Activated naive CD4-positive, alpha-beta T cell treated with anti-CD3 and anti-CD28 coated beads, Interleukin-2, amount 50 U/mL, for 72 hours (primary cell): ENCODE measurements around the gene LGALS7. TPM values are rescaled to one million over a fixed set of nuclear protein-coding genes. Genes with fewer than 3 reads are reported as not detected.

ENCODE experiments used
- ATAC-seq, 2 donors: fragments of 150-1000 bp; cut with Tn5 transposase; 2 replicates each; pipeline ENCODE4 v1.10.0; 2021; ENCODE audit warnings: mild to moderate bottlenecking in 2 of 2, moderate library complexity in 2 of 2
- DNase-seq, 2 donors: peaks; one replicate each; pipeline ENCODE4 v3.0.0; 2021 to 2022; ENCODE audit warnings: low spot score in 2 of 2
- H3K27ac Mint-ChIP-seq, 2 donors: one replicate each; pipeline ENCODE4 v1.8.0; 2022; ENCODE audit warnings: mild to moderate bottlenecking in 2 of 2, mixed read lengths in 2 of 2
- H3K36me3 Mint-ChIP-seq, 2 donors: one replicate each; pipeline ENCODE4 v1.8.0; 2022; ENCODE audit warnings: mixed read lengths in 2 of 2
- H3K9me3 Mint-ChIP-seq, 2 donors: one replicate each; pipeline ENCODE4 v1.8.0; 2022; ENCODE audit warnings: mixed read lengths in 2 of 2
- total RNA-seq, 2 donors: library from RNA; stranded (reverse); gene quantifications; one replicate each; pipeline ENCODE4 v1.2.3, GENCODE V29; 2022

Gene LGALS7
- total RNA-seq, 2 donors from 2014 or later: not detected

GRCh38 chr19:38737281-38737865 is 35.9 kb downstream of the LGALS7 start:
- H3K9me3 Mint-ChIP-seq: no peaks in the 10 kb centered on the region
- DNase-seq (no peak), ATAC-seq (no peak)
- no peaks in the 10 kb centered on the region for H3K36me3 Mint-ChIP-seq
- H3K27ac Mint-ChIP-seq: no peak overlapping the region

- H3K9me3 Mint-ChIP-seq: no peaks in the 10 kb centered on the region
These were observed 36.7 kb downstream of the LGALS7 start for GRCh38 chr19:38736413-38737280.

DNA sequence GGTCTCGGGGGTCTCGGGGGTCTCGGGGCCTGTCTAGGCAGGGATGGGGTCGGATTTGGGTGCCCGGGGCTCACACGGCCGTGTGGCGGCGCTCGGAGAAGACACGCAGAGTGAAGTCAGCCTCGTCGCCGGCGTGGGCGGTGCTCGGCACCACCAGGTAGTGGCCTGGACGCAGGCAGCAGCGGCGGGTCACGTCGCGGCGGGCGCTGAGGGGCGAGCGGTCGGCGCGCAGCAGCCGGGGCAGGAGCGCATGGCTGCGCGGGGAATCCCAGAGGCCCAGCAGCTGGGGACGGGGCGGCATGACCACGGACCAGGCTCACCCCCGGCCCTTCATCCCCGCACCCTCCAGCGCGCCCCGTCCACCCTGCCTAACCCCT is 37.3 kb downstream of the LGALS7 start:
- Mint-ChIP-seq H3K36me3 (no peaks in the 10 kb centered on the region), H3K9me3 (no peaks in the 10 kb centered on the region), H3K27ac (no peak overlapping the region)
- peak; percentile 57 to 60 for ATAC-seq
- DNase-seq: peak in 1 of 2 donors; percentile 59

More at GRCh38 chr19:38736413-38737280, 36.7 kb downstream of the LGALS7 start:
- Mint-ChIP-seq H3K27ac (no peak overlapping the region), H3K36me3 (no peaks in the 10 kb centered on the region)
- ATAC-seq: peak in 1 of 2 donors; percentile 51
- DNase-seq: peak in 1 of 2 donors; percentile 70

GRCh38 chr19:38735257-38735686 is 38.0 kb downstream of the LGALS7 start:
- Mint-ChIP-seq H3K27ac (peak overlapping the region in 1 of 2 donors; percentile 77), H3K36me3 (no peaks in the 10 kb centered on the region), H3K9me3 (no peaks in the 10 kb centered on the region)
- peak; percentile 4 to 22 for ATAC-seq
- no peak for DNase-seq

- Mint-ChIP-seq H3K9me3 (no peaks in the 10 kb centered on the region), H3K36me3 (no peaks in the 10 kb centered on the region), H3K27ac (peak overlapping the region; percentile 35 to 77)
- DNase-seq: peak in 1 of 2 donors; percentile 27
- ATAC-seq: peak; percentile 9 to 54
These were observed 38.7 kb downstream of the LGALS7 start for GRCh38 chr19:38734426-38735256.

- no peak for DNase-seq
- no peak for ATAC-seq
- Mint-ChIP-seq H3K36me3 (no peaks in the 10 kb centered on the region), H3K9me3 (no peaks in the 10 kb centered on the region), H3K27ac (peak overlapping the region in 1 of 2 donors; percentile 35)
These were observed 39.2 kb downstream of the LGALS7 start for GRCh38 chr19:38734176-38734425.

DNA sequence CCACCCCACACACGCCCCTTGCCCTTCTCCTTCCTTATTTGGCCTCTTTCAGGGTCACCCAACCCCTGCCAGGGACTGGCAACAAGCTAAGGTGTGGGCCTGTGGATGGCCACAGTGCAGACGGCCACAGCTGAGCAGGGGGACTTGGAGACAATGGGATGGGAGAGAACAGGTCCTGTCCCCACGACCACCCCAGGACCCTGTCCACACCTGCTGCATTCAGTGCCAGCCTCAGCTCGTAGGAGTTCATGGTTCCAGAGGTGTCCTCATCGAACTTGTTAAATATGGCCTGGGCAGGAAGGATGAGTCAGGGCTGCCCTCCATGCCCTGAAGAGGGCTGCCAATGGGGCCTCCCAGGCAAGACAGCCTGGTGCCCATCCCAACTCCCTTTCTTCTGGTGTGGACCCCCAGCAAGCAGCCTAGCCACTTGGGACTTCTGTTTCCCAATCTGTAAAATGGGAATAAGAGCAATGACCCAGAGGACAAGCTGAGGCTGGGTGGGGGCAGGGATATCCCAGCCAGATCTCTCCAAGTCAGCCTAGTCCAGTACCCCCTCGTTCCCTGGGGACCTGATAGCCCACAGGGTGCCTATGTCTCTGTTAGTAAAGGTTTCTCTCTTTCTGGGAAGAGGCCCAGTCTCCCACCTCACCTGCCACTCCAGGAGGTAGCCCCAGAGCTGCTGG is 39.7 kb downstream of the LGALS7 start:
- H3K36me3 Mint-ChIP-seq: no peaks in the 10 kb centered on the region
- DNase-seq (no peak), ATAC-seq (peak in 1 of 2 donors; percentile 18)
- no peaks in the 10 kb centered on the region for H3K9me3 Mint-ChIP-seq
- peak overlapping the region in 1 of 2 donors; percentile 35 for H3K27ac Mint-ChIP-seq

DNA sequence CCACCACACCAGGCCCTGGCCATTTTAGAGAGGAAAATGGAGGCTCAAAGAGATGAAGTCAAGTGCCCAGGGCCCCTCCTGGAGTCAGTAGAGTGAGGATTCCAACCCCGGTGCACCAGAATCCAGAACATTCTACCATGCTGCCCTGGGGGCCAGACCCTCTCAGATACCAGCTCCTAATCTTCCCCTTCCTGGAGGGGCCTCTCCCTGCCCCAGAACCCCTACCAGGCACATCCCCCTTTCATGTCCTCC is 40.1 kb downstream of the LGALS7 start:
- Mint-ChIP-seq H3K36me3 (no peaks in the 10 kb centered on the region), H3K27ac (peak overlapping the region in 1 of 2 donors; percentile 35), H3K9me3 (no peaks in the 10 kb centered on the region)
- no peak for DNase-seq
- no peak for ATAC-seq

GRCh38 chr19:38731654-38732301 is 41.5 kb downstream of the LGALS7 start:
- Mint-ChIP-seq H3K27ac (peak overlapping the region; percentile 2 to 21), H3K36me3 (no peaks in the 10 kb centered on the region)

GRCh38 chr19:38730731-38731589 is 42.4 kb downstream of the LGALS7 start:
- no peaks in the 10 kb centered on the region for H3K9me3 Mint-ChIP-seq
- no peak for ATAC-seq
- H3K36me3 Mint-ChIP-seq: no peaks in the 10 kb centered on the region
- DNase-seq: no peak
- peak overlapping the region in 1 of 2 donors; percentile 62 for H3K27ac Mint-ChIP-seq

More at GRCh38 chr19:38731654-38732301, 41.5 kb downstream of the LGALS7 start:
- ATAC-seq (no peak), DNase-seq (no peak)
- no peaks in the 10 kb centered on the region for H3K9me3 Mint-ChIP-seq

DNA sequence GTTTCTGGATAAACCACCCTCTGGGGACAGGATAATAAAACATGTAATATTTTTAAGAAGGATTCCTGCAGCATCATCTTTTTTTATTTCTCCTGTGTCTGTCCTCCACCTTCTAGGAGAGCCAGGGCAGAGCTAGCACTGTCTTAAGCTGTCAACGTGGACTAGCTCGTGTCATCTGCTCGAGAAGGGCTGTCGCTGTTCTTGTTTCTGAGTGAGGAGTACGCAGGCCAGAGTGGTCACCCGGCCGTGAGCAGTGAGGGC is 42.9 kb downstream of the LGALS7 start:
- ATAC-seq (no peak), DNase-seq (no peak)
- Mint-ChIP-seq H3K36me3 (no peaks in the 10 kb centered on the region), H3K27ac (peak overlapping the region; percentile 18 to 62), H3K9me3 (no peaks in the 10 kb centered on the region)

DNA sequence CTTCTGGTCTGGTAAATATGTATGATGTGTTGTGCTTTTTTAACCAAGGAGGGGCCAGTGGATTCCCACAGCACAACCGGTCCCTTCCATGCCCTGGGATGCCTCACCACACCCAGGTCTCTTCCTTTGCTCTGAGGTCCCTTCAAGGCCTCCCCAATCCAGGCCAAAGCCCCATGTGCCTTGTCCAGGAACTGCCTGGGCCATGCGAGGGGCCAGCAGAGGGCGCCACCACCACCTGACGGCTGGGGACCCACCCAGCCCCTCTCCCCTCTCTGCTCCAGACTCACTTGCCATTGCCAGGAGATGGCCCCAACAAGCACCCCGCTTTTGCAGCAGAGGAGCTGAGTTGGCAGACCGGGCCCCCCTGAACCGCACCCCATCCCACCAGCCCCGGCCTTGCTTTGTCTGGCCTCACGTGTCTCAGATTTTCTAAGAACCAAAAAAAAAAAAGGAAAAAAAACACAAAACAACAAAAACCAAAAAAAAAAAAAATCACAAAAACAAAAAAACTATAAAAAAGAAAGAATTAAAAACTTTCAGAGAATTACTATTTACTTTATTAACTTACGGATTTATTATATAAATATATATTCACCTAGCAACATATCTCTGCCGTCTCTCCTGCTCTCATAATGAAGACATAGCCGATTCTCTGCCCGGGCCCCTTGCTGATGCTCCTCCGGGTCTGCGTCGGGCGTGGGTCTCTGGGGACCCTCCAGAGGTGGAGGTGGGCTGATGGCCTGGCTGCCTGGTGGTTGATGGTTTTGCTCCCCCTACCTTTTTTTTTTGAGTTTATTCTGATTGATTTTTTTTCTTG is 43.5 kb downstream of the LGALS7 start:
- H3K36me3 Mint-ChIP-seq: no peaks in the 10 kb centered on the region
- ATAC-seq: peak; percentile 79 to 86
- peak; percentile 76 to 88 for DNase-seq
- H3K27ac Mint-ChIP-seq: peak overlapping the region; percentile 29 to 62
- H3K9me3 Mint-ChIP-seq: no peaks in the 10 kb centered on the region

GRCh38 chr19:38728752-38729541 is 44.4 kb downstream of the LGALS7 start:
- Mint-ChIP-seq H3K36me3 (no peaks in the 10 kb centered on the region), H3K9me3 (no peaks in the 10 kb centered on the region), H3K27ac (peak overlapping the region; percentile 55 to 62)
- ATAC-seq (no peak), DNase-seq (no peak)

DNA sequence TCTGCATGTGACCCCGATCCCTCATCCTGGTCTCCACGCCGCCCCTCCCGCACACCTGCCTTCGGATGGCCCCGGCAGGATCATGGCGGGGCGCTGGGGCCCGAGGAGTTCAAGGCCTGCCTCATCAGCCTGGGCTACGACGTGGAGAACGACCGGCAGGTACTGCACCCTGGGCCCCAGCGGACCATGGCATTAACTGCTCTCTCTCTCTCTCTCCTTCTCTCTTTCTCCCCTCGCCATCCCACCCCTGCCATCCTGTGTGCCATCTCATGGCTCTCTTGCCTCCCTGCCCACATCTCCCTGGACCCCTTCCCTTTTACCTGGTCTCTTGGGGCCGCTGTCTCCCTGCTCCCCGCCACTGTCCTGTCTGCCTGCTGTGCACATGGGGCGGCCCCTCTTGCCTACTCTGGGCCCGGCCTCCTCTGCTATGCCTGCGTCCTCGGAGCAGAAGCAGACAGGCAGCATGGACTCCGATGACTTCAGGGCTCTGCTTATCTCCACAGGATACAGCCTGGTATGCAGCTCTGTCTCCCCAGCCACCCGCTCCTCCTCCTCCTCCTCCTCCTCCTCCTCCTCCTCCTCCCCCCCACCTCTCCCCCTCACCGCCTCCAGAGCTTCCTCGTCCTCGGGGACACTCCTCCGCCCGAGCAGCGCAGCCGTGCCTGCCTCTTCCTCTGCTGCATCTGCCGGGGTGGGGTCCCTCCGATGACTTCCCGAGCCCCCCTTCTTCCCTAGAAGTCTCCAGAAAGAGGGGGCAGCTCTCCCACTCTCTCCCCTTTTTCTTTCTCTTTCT is 45.3 kb downstream of the LGALS7 start:
- H3K27ac Mint-ChIP-seq: peak overlapping the region in 1 of 2 donors; percentile 55
- H3K9me3 Mint-ChIP-seq: no peaks in the 10 kb centered on the region
- DNase-seq (no peak), ATAC-seq (no peak)
- no peaks in the 10 kb centered on the region for H3K36me3 Mint-ChIP-seq
